Measurements from ENCODE around the gene OPA3. TPM values are rescaled to one million over a fixed set of nuclear protein-coding genes. Genes with fewer than 3 reads are reported as not detected.

OPA3 gene
- polyA plus RNA-seq, 3 donors: 4.4 to 6.9 (median 5.6) TPM

DNA sequence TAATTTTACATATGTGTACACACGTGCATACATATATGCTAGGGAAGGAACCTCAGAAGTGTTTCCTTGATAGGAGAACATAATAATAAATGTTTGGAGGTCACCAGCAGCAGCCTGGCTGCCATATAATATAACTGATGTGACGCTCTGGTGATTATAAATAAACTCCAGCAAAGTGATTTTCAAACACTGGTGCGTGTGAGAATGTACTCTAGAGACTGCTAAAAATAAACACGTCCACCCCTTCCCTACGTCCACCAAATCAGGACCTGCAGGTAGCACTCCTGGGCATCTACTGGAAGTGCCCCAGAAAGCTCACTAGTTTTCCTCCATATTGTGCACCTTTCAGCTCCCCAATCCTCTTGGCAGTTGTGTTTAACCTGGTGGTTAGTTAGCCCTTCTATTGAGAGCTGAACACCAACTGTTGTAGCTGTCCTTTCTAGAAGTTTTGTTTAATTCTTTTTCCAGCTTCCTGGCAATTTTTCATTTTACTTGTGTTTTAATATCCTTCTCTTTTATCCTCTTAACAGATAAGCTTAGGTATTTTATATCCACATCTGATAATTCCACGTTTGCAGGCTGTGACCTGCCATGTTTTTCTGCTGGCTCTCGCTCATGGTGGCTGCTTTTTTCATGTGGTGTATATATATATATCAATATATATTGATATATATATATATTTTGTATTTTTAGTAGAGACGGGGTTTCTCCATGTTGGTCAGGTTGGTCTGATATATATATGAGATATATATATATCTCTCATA is 13.0 kb downstream of the OPA3 start:
- no peaks in the 10 kb centered on the region for H3K9me3 ChIP-seq (replicated peaks in 1 of 2; ENCODE audit: control insufficient read depth in 1 of 2, insufficient read depth in 1 of 2, low read length in 2 of 2)
- no peaks in the 10 kb centered on the region for H3K27me3 ChIP-seq (ENCODE audit: control insufficient read depth in 2 of 2, insufficient read depth in 2 of 2, low read length in 2 of 2)
- no peak overlapping the region for H3K9ac ChIP-seq (ENCODE audit: insufficient read depth, low read length, poor library complexity, severe bottlenecking)
- H3K79me2 ChIP-seq (ENCODE audit: insufficient read depth, low read length): peaks cover under 1% of the 10 kb centered on the region
- H3K27ac ChIP-seq (ENCODE audit: low read depth in 1 of 2, low read length in 2 of 2): no peak overlapping the region
- H3K4me2 ChIP-seq (replicated peaks; ENCODE audit: extremely low read depth, low read length, poor library complexity, severe bottlenecking): no peak overlapping the region
- peaks cover 5 to 20% of the 10 kb centered on the region in 2 donors for H3K36me3 Mint-ChIP-seq
- no peaks in the 10 kb centered on the region for H3K4me1 ChIP-seq (ENCODE audit: control insufficient read depth in 1 of 2, insufficient read depth in 2 of 2, low read length in 2 of 2)
- intact Hi-C loops (cut with micrococcal nuclease): no loop called here
- peaks cover 0 to 1% (median 0%) of the 10 kb centered on the region in 3 donors for H3K27me3 Mint-ChIP-seq (ENCODE audit: low read depth in 3 of 3)
- H3K4me3 Mint-ChIP-seq: no peak overlapping the region
- H2AFZ ChIP-seq (ENCODE audit: insufficient read depth, low read depth, low read length, poor library complexity, severe bottlenecking): no peak overlapping the region
- H4K20me1 ChIP-seq (ENCODE audit: insufficient read depth, low read length): peaks cover 26% of the 10 kb centered on the region
- H3K4me1 Mint-ChIP-seq: no peaks in the 10 kb centered on the region
- TF ChIP-seq, protein P1, sequence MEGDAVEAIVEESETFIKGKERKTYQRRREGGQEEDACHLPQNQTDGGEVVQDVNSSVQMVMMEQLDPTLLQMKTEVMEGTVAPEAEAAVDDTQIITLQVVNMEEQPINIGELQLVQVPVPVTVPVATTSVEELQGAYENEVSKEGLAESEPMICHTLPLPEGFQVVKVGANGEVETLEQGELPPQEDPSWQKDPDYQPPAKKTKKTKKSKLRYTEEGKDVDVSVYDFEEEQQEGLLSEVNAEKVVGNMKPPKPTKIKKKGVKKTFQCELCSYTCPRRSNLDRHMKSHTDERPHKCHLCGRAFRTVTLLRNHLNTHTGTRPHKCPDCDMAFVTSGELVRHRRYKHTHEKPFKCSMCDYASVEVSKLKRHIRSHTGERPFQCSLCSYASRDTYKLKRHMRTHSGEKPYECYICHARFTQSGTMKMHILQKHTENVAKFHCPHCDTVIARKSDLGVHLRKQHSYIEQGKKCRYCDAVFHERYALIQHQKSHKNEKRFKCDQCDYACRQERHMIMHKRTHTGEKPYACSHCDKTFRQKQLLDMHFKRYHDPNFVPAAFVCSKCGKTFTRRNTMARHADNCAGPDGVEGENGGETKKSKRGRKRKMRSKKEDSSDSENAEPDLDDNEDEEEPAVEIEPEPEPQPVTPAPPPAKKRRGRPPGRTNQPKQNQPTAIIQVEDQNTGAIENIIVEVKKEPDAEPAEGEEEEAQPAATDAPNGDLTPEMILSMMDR (IDR thresholded peaks at IDR 0.05): no peak
- no peak for DNase-seq
- no CpG with 5 or more reads among the region's 8 CpGs for WGBS (ENCODE audit: insufficient coverage)
- no peaks in the 10 kb centered on the region for H3K36me3 ChIP-seq (replicated peaks in 1 of 2; ENCODE audit: control insufficient read depth in 1 of 2, insufficient read depth in 2 of 2, low read length in 2 of 2)
- H3K4me3 ChIP-seq (replicated peaks in 1 of 3; ENCODE audit: low read depth in 2 of 3, low read length in 3 of 3): no peak overlapping the region
- peaks cover 0 to 3% (median 0%) of the 10 kb centered on the region in 7 donors for H3K9me3 Mint-ChIP-seq
- H3K27ac Mint-ChIP-seq: no peak overlapping the region

DNA sequence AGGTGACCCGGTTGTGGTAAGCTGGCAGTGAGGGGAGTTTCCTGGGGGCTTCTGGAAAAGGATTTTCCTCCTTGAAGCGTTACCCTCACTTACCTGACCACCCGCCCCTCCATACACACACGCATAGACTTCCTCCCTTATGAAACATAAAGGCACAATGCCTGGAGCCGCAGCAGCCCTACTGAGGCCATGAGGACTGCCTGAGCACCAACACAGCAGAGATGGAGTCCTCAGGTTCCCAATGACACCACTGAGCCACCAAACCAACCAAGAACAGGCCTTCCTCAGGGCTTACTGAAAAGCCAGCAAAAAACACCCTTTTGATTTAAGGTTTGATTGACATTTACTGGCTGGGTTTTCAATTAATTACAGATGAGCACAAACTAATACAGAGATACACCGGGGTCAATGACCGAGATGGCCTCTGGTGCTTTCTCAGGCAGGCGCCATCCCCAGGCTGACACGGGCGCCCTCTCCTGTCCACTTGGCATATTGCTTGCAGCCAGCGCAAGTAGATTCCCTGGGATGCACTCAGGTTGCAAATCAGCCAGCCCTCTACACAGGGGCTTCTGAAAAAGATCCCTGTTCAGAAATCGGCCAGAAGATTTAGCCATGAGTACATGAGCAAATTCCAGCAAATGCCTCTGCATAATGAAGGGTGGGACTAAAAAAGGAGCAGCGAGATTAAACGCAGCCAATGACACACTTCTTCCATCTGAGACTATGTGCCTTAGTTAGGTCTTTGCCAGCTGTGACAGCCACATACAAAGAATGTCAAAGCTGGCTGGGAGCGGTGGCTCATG is 14.8 kb downstream of the OPA3 start:
- peak; percentile 22 to 41 (median 26) for DNase-seq
- Mint-ChIP-seq H3K36me3 (peaks cover 2 to 14% of the 10 kb centered on the region in 2 donors), H3K27me3 (ENCODE audit: low read depth in 3 of 3) (peaks cover 0 to 1% (median 0%) of the 10 kb centered on the region in 3 donors), H3K27ac (peak overlapping the region in 1 of 7 donors; percentile 82), H3K9me3 (peaks cover 0 to 3% (median 0%) of the 10 kb centered on the region in 7 donors), H3K4me3 (no peak overlapping the region), H3K4me1 (no peaks in the 10 kb centered on the region)
- no peaks in the 10 kb centered on the region for H3K4me1 ChIP-seq (ENCODE audit: control insufficient read depth in 1 of 2, insufficient read depth in 2 of 2, low read length in 2 of 2)
- H3K9me3 ChIP-seq (replicated peaks in 1 of 2; ENCODE audit: control insufficient read depth in 1 of 2, insufficient read depth in 1 of 2, low read length in 2 of 2): no peaks in the 10 kb centered on the region
- H2AFZ ChIP-seq (ENCODE audit: insufficient read depth, low read depth, low read length, poor library complexity, severe bottlenecking): no peak overlapping the region
- H4K20me1 ChIP-seq (ENCODE audit: insufficient read depth, low read length): peaks cover 21% of the 10 kb centered on the region
- TF ChIP-seq, protein P1 (IDR thresholded peaks at IDR 0.05): peak; percentile 72
- no peak overlapping the region for H3K27ac ChIP-seq (ENCODE audit: low read depth in 1 of 2, low read length in 2 of 2)
- intact Hi-C loops (cut with micrococcal nuclease): no loop called here
- WGBS (ENCODE audit: insufficient coverage): 58% methylated on average over 8 of the region's 15 CpGs
- H3K4me3 ChIP-seq (replicated peaks in 1 of 3; ENCODE audit: low read depth in 2 of 3, low read length in 3 of 3): no peak overlapping the region
- H3K27me3 ChIP-seq (ENCODE audit: control insufficient read depth in 2 of 2, insufficient read depth in 2 of 2, low read length in 2 of 2): no peaks in the 10 kb centered on the region
- H3K79me2 ChIP-seq (ENCODE audit: insufficient read depth, low read length): no peaks in the 10 kb centered on the region
- no peak overlapping the region for H3K4me2 ChIP-seq (replicated peaks; ENCODE audit: extremely low read depth, low read length, poor library complexity, severe bottlenecking)
- H3K9ac ChIP-seq (ENCODE audit: insufficient read depth, low read length, poor library complexity, severe bottlenecking): no peak overlapping the region
- H3K36me3 ChIP-seq (replicated peaks in 1 of 2; ENCODE audit: control insufficient read depth in 1 of 2, insufficient read depth in 2 of 2, low read length in 2 of 2): no peaks in the 10 kb centered on the region

Data from CD14-positive monocyte (primary cell).